Measurements from ENCODE around the gene ZNRF4. TPM values are rescaled to one million over a fixed set of nuclear protein-coding genes. Genes with fewer than 3 reads are reported as not detected.

ZNRF4 gene
- total RNA-seq, 1 donor from 2014 or later = not detected

- no peak for DNase-seq (ENCODE audit: extremely low read depth, low read depth, low spot score)
Measured at GRCh38 chr19:5498830-5499550, 43.8 kb downstream of the ZNRF4 start.

GRCh38 chr19:5501907-5502306, 46.7 kb downstream of the ZNRF4 start:
- DNase-seq (ENCODE audit: extremely low read depth, low read depth, low spot score) = no peak

- DNase-seq (ENCODE audit: extremely low read depth, low read depth, low spot score) = no peak
Measured at GRCh38 chr19:5503598-5503997, 48.4 kb downstream of the ZNRF4 start.

- DNase-seq (ENCODE audit: extremely low read depth, low read depth, low spot score) = no peak
Measured at GRCh38 chr19:5504114-5504513, 48.9 kb downstream of the ZNRF4 start.

Other genes starting within 250 kb of the ZNRF4 start
- 39.6 and 60.9 TPM in 2 replicates for gene PTPRS, start 114.6 kb upstream of the ZNRF4 start, total RNA-seq
- gene TINCR, start 112.5 kb downstream of the ZNRF4 start, total RNA-seq = not detected in 2 replicates
- gene SAFB2, start 167.4 kb downstream of the ZNRF4 start, total RNA-seq = 25.7 and 30.9 TPM in 2 replicates
- gene SAFB, start 167.7 kb downstream of the ZNRF4 start, total RNA-seq = 33.4 and 77.9 TPM in 2 replicates
- 62.1 and 64.9 TPM in 2 replicates for gene MICOS13, start 225.1 kb downstream of the ZNRF4 start, total RNA-seq
- 20.2 and 28.2 TPM in 2 replicates for gene HSD11B1L, start 225.6 kb downstream of the ZNRF4 start, total RNA-seq
- 869 and 1,268 TPM in 2 replicates for gene RPL36, start 234.9 kb downstream of the ZNRF4 start, total RNA-seq

Data from glomerular endothelial cell (primary cell).